Activated CD4-positive, alpha-beta T cell treated with anti-CD3 and anti-CD28 coated beads, Interleukin-2, amount 50 U/mL, for 1 hour (primary cell): ENCODE results near the gene CZIB.
A peak's percentile ranks its signal among the peaks of the same experiment; 100 is the strongest.
"Not testable (repeated sequence)": the region's sequence is repeated elsewhere in the genome, so short reads cannot be mapped to it uniquely, and the experiment has no call there.

Experiments used
- DNase-seq: peaks from one replicate; pipeline ENCODE4 v3.0.0-alpha.2; 2020

CZIB gene

GRCh38 chr1:53238197-53239155, 18.0 kb upstream of the CZIB start, which contains the start of gene MAGOH:
Gene MAGOH (minus strand): TSS chr1:53238518. CDS start chr1:53238448, 70 bp downstream.
- DNase-seq: peak; percentile 93

- DNase-seq: no peak
These were observed 17.2 kb upstream of the CZIB start for GRCh38 chr1:53237638-53238037.

GRCh38 chr1:53220962-53221286, 490 bp upstream of the CZIB start:
- no peak for DNase-seq

GRCh38 chr1:53219711-53220110, 723 bp downstream of the CZIB start:
- DNase-seq: no peak

GRCh38 chr1:53218201-53218600, 2.2 kb downstream of the CZIB start:
- no peak for DNase-seq

- no peak for DNase-seq
These were observed 6.0 kb downstream of the CZIB start for GRCh38 chr1:53214376-53214940.

GRCh38 chr1:53210954-53211353, 9.5 kb downstream of the CZIB start:
- DNase-seq: no peak

- DNase-seq: no peak
These were observed 10.1 kb downstream of the CZIB start for GRCh38 chr1:53210352-53210751.

- DNase-seq: no peak
These were observed 12.7 kb downstream of the CZIB start for GRCh38 chr1:53207726-53208125.

GRCh38 chr1:53206735-53207379, 13.6 kb downstream of the CZIB start:
- DNase-seq: no peak

- not testable (repeated sequence) for DNase-seq
These were observed 14.2 kb downstream of the CZIB start for GRCh38 chr1:53206083-53206685.

GRCh38 chr1:53205496-53205895, 14.9 kb downstream of the CZIB start:
- not testable (repeated sequence) for DNase-seq

GRCh38 chr1:53203466-53203865, 17.0 kb downstream of the CZIB start:
- DNase-seq: no peak

GRCh38 chr1:53198241-53198651, 22.2 kb downstream of the CZIB start:
- no peak for DNase-seq

GRCh38 chr1:53197291-53198200, 22.9 kb downstream of the CZIB start:
- DNase-seq: no peak

- peak; percentile 84 for DNase-seq
These were observed 23.7 kb downstream of the CZIB start, which contains the start of gene CPT2 for GRCh38 chr1:53196485-53197290. Gene CPT2 (plus strand): TSS chr1:53196824. CDS start chr1:53196944, 120 bp downstream.

GRCh38 chr1:53196017-53196484, 24.4 kb downstream of the CZIB start:
- DNase-seq: no peak

GRCh38 chr1:53195246-53196016, 25.0 kb downstream of the CZIB start:
- DNase-seq: no peak

- no peak for DNase-seq
These were observed 30.2 kb downstream of the CZIB start for GRCh38 chr1:53190210-53190611.

- no peak for DNase-seq
These were observed 31.4 kb downstream of the CZIB start for GRCh38 chr1:53189061-53189460.
